Fibroblast of skin of left biceps (primary cell): Measurements from ENCODE around the gene UNC45A.
"Not testable (repeated sequence)": the region's sequence is repeated elsewhere in the genome, so short reads cannot be mapped to it uniquely, and the experiment has no call there.

Experiments
- DNase-seq, 2 experiments: peaks; one replicate each; pipeline ENCODE4 v3.0.0-alpha.2; 2013; ENCODE audit warnings: low read depth in 2 of 2

UNC45A gene

DNA sequence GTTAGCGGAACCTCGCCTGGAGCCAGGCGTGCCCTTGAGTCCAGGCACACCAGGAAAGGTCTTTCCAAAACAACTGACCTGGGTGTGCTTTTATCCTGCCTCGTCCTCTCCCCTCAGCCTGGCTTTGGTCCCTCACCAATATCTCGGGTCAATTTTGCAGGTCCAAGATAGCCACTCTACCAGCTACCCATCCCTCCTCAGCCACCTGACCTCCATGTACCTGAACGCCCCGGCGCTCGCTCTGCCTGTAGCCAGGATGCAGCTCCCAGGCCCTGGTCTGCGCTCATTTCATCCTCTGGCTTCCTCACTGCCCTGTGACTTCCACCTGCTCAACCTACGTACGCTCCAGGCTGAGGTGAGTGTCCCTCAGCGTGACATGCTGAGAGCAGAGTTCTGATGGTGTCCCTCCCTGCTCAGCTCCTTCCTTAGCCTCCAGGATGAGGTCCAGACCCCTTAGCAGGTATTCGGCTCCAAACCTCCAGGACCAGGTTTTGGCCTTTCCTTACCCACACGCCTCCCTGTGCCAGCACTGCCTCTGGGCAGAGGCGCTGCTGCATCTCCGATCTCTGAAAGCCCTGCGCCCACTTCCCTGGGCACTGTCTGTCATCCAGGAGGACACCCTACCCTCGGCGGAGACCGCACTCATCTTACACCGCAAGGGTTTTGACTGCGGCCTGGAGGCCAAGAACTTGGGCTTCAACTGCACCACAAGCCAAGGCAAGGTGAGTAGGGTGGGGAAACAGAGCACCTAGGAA lies 16.9 kb upstream of the UNC45A start:
- no peak for DNase-seq

DNA sequence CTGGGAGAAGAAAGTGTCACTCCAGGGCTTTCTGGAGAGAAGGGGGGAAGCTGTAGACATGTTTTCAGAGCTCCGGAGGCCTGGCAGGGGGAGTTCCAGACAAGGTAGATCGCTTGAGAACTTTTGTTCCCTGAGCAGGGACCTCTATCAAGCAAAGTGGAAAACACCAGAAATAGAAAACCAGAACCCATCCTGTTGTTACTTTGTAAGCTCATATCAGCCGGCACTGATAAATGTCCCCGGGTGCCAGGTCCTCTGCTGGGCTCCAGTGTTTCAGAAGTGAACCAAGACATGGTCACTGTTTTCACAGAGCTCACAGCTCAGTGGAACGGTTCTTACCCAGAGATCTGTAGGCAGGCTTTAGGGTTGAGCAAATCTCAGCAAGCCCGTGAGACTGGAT lies 16.2 kb upstream of the UNC45A start:
- DNase-seq, result no peak

DNA sequence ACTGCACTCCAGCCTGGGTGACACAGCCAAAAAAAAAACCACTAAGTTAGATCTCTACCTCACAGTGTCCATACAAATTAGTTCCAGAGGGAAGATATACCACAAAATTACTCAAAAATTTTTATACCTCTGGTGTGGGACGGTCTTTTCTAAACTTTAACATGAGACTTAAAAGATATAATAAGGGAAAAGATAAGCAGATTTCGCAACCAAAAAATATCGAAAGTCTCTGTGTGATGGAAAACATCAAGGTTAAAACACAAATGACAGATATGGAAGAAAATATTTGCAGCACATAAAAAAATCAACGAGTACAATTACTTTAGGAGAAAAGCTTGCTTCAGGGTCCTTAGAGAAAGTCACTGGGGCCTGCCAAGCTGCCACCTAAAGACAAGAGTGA lies 13.2 kb upstream of the UNC45A start:
- no peak for DNase-seq

DNA sequence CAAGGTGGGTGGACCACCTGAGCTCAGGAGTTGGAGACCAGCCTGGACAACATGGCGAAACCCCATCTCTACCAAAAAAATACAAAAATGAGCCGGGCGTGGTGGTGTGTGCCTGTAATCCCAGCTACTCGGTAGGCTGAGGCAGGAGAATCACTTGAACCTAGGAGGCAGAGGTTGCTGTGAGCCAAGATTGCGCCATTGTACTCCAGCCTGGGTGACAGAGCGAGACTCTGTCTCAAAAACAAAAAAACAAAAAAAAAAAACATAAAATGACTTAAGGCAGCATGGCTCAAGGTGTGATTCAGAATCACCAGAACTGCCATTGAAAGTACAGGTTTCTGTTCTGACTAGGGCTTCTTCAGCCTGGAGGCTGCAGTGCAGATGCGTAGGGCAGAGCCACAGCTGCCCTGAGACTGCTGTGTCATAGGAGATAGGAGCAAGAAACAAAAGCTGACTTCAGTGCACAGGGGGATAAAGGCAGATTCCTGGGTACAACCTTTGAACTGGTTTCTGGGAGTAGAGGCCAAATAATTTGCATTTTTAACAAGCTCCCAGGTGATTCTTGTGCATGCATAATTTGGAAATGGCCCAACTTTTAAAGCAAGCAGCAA lies 12.3 kb upstream of the UNC45A start:
- not testable (repeated sequence) for DNase-seq

DNA sequence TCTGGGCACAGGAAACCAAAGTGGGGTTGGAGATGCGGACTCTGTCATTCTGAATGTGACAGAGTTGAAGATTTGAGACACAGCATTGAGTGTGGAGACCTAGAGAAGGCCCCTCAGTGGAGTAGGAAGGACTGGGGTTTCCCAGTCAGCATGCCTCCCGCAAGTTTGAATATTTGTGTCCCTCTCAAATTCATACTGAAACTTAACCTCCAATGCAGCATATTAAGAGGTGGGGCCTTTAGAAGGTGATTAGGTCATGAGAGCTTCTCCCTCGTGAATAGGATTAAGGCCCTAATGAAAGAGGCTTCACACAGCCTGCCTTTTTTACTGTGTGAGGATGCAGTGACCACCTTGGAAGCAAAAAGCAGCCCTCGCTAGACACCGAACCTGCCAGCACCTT lies 10.7 kb upstream of the UNC45A start:
- DNase-seq, result no peak

DNA sequence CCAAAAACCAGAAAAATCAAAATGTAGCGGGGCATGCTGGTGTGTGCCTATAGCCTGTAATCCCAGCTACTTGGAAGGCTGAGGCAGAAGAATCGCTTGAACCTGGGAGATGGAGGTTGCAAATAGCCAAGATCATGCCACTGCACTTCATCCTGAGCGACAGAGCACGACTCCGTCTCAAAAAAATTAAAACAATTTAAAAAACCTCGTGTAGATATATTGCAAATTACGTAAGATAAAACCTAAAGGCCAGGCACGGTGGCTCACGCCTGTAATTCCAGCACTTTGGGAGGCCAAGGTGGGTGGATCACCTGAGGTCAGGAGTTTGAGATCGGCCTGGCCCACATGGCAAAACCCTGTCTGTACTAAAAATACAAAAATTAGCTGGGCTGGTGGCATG lies 8.3 kb upstream of the UNC45A start:
- DNase-seq, result not testable (repeated sequence)

DNA sequence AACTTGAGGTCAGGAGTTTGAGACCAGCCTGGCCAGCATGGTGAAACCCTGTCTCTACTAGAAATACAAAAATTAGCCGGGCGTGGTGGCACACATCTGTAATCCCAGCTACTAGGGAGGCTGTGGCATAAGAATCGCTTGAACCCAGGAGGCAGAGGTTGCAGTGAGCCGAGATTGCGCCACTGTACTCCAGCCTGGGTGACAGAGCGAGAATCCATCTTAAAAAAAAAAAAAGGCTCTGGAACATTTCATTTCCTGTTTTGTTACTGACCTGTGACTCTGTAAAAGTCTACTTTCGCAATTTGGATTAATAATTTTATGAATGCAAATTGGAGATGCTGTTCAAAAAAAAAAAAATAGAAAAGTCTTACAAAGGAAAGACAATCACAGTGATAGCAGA lies 7.0 kb upstream of the UNC45A start:
- DNase-seq, result not testable (repeated sequence)

DNA sequence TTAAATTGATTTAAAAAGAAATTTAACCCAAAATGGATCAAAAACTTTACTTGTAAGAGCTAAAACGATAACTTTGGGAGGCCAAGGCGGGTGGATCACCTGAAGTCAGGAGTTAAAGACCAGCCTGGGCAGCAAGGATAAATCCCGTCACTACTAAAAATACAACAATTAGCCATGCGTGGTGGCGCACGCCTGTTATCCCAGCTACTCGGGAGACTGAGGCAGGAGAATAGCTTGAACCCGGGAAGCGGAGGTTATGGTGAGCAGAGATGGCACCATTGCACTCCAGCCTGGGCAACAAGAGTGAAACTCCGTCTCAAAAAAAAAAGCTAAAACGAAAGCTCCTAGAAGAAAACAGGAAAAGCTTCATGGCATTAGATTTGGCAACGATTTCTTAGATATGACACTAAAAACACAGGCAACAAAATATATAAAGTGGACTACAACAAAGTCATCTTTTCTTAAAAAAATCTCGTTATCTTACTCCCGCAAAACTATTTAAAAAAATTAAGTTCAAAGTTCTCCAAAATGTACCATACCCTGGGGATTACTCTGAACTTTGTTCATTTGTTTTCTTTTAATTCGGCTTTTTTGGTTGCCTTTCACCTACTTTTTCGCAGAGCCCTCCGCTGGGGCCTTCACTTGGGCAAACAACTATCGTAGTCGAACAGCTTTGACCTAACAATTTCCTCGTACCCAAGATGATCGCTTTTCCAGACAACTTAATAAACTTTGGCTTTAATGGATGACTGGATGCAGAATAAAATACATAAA lies 5.7 kb upstream of the UNC45A start:
- no peak for DNase-seq

DNA sequence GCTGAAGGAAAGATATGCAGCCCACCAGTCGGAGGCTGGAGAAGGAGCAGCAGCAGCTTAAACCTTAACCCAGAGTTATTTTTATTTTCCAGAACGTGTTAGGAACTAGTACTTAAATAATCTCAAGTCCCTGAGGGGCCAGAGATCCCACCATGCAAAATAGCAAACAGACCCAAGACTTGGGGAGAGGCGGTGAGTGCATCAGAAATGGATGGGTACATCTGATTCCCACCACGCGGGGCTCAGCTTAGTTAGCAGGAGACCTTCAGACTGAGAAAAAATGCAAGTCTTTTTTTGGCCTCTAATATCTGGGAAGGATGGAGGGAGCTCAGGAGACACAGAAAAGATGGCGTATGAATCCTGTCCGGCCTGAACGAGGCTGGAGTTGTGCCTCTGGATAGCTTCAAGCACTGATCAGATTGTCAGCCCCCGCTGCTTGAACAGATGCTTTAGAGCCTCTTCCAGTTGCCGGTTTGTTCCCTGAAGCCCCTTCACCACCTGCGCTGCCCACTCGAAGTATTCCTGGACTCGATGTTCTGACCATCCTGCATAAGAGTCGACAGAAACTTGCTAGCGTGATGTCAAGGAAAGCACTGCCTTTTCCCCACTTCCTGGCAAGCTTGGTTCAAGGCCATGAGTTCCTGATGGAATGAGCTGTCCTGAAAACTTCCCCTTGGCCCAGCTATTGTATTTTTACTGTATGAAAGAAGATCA lies 4.1 kb upstream of the UNC45A start:
- DNase-seq, result no peak

DNA sequence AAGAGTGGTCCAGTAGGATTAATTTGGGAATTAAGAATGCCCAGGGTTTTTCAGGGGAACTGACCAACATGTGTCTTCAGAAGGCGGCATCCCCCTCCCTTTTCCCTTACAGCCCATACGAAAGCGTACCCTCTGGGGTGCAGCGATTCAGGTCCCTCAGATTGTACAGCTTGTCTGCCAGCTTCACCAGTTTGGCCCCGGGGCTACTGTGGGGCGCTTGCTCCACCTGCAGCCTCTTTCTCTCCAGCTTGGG lies 3.6 kb upstream of the UNC45A start:
- DNase-seq, result no peak

DNA sequence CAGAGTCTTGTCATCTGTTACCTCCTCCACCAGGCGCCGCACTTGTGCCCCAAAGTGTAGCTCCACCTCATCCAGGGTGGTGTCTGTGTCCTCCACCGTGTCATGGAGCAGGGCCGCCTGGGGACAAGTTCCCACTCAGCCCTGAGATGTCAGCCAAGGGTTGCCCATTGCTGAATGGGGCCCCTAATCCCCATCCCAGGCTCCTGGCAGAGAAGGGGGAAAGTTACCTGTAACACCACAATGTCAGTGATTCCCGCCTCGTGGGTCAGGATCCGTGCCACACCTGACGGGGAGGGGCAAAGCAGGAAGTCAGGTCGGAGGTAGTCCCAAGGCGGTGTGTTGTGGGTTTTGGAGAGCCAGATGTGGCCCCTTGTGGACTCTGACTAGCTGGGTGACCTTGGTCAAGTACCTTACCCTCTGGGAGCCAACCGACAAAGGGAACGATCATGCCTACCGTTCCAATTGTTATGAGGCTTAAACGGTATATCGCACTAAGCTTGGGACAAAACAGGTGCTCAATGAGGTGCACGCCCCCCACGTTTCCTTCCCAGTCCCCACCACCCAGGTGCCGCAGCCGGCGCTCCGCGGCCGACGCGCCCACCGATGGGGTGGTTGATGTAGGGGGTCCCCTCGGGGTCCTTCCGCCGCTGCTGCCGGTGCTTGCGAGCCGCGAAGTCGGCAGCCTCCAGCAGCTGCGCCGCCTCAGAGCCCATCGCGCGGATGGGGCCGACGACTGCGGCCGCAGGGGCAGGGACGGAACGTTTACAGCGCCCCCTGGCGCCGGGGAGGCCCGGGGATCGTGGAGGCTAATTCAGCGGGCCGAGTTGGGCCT lies 3.0 kb upstream of the UNC45A start, which contains the start of gene HDDC3:
Gene HDDC3 (minus strand): TSS at position 722 of the 832 bp plus-strand sequence. CDS start 9 bp downstream, at position 713.
- DNase-seq, result peak; percentile 23 to 43

DNA sequence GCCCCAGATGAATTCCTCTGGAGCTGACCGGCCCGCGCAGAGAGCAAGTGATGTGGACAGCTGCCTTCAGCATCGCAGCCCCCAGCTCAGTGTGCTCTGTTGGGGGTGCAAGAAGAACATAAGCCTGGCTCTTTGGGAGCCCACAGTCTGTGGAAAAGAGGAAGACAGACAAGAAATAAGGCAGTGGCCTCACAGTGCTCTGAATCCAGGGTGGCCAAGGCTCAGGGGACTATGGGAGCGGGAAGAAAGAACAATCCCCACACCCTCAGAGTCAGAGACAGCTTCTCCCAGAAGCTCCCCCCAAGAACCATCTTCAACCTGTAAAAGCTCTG lies 2.5 kb upstream of the UNC45A start:
- DNase-seq, result no peak

DNA sequence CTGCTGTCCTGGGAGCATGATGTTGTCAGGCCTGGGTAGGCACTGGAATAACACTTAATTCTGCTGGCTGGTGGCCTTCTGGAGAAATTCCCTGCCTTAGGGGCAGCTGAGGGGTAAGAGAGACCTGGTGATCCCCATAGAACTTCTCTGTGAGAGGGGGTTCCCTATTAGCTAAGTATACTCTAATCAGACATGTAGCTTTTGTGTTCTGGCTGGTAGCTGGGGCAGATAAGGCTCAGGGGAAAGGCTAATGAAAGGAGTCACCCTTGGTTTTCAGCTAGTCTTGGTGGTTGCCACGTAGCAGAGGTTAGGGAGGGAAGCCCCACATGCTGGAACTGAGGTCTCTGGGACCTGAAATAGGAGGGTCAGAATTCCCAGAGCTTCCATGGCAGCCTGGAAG lies 1.8 kb upstream of the UNC45A start:
- no peak for DNase-seq

DNA sequence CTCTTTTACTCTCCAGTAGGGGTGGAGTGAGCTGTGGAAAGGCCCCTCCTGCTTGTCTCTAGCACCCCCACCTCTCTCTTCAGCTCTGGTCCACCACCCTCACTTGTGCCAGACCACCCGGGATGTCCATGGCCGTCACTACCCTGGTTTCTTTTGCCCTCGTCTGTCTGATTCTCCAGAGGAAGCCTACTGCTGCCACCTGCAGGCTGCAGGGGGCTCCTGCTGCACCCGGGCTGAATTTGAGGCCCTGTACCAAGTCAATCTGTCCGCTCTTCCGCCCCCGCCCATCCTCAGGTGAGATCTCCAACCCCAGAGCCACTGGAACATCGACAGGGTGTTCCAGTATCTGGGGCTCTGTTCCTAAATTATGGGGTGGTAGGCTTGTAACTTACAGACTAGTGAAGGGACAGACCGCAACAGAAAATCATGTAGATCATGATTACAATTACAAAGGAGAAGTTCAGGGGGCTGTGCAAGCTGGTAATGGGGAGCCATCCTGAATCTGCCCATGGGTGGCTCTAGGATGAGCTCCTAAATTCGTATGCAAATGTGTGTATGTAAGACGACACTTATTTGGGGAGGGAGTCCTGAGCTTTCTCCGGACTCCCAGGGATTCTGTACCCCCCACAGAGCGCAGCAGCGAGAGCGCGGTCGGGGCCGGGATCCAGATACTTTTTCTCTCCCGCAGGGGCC lies 683 bp upstream of the UNC45A start:
- peak; percentile 29 to 36 for DNase-seq

DNA sequence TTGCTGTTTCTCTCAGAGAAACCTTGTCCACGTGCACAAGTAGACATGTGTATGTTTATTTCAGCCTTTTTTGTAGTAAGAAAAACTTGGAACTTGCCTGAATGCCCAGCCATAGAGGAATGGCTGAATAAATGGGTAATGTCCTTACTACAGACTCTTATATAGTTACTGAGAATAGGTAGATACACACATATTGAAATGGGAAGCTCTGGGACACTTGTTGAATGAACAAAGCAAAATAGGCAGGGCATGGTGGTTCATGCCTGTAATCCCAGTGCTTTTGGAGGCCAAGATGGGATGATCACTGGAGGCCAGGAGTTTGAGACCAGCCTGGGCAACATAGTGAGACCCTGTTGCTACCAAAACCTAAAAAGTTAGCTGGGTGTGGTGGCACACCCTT lies 1.7 kb downstream of the UNC45A start:
- DNase-seq, result no peak

DNA sequence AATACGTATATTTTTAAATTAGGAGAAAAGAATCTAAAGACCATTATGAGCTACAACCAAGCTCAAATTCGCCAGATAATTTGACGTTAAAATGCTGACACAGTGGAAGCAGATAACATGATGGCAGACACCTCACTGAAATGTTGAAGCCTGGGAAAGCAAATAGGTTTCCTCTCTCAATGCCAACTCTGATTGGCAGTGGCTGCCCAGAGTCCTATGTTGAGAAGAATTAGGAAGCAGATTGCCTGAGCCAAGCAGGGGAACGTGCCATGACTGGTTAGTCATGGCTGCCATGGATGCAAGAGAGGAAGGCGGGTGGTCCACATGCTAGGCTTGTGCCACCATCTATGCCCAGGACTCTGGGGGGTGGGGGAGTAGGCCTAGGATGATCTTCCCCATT lies 3.2 kb downstream of the UNC45A start:
- no peak for DNase-seq

DNA sequence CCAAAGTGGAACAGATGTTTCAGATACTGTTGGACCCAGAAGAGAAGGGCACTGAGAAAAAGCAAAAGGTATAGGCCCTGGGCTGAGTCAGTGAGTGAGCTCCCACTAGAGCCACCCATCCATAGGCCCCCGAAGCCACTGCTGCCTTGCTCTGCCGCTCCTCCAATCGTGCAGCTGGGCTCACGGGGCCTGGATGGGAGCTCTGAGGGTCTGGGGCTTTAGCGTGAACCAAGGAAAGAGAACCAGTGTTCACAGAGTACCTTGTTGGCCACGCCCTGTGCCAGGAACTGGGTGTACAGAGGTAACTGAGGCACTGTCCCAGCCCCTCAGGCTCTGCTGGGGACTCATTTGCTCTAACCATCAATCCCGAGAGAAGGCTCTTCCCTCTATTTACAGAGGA lies 4.7 kb downstream of the UNC45A start:
- no peak for DNase-seq

DNA sequence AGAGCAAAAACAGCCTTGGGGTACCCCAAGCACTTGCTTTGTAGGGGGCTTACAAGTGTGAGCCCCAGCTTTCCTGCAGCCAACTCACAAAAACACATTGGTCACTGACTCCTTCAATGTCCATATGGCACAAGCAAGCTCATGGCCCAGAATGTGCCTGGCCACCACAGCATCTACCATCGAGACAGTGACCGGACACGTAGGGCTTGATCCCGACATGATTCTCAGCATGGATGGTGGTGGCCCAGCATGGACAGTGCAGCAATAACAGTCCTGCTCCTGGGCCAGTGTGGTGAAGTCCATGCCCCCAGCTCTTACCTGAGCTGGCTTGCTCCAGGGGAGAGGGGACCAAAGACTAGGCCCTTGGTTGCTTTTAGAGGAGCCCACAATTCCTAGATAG lies 6.0 kb downstream of the UNC45A start:
- no peak for DNase-seq

DNA sequence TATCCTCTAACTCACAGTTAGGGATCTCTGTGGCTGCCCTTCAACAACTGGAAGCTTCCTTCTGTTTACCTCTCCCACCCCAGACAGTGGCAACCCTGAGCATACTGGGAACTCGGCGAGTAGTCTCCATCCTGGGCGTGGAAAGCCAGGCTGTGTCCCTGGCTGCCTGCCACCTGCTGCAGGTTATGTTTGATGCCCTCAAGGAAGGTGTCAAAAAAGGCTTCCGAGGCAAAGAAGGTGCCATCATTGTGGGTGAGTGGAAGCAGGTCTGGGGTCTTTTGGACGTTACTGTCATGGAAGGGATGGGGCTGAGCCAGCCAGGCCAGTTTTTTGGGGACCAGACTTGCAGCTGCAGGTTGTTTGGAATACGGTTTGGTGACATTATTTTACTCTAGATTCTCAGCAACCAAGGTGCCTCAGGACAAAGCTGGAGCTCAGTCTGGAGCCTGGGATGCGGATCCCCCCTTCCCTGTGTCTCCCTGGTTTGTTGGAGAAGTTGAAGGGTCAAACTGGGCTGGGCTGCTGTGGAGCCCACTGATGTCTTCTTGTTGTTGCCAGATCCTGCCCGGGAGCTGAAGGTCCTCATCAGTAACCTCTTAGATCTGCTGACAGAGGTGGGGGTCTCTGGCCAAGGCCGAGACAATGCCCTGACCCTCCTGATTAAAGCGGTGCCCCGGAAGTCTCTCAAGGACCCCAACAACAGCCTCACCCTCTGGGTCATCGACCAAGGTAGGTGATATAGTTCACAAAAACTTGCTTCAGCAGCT lies 7.5 kb downstream of the UNC45A start:
- DNase-seq, result no peak

DNA sequence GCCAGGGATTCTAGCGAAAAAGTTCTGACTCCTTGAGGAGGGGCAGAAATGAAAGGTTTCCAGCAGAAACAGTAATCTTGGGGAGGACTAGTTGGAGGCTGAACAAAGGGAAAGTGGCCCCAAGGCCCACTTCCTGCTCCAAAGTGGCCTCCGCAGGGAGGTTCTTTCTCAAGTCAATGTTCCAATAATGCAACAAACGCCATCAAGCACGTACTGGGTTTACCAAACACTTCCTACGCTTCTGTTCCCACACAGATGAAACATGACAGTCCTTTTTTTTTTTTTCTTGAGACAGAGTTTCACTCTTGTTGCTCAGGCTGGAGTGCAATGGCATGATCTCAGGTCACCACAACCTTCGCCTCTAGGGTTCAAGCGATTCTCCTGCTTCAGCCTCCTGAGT lies 10.0 kb downstream of the UNC45A start:
- no peak for DNase-seq
